ENCODE data around the gene ARID3A.

- TF ChIP-seq CTCF (IDR thresholded peaks at IDR 0.05) (no peak), POLR2A (IDR thresholded peaks at IDR 0.05) (no peak)
These were observed 3.5 kb downstream of the ARID3A start for GRCh38 chr19:929203-929890.

All from Peyer's patch (tissue), 4 donors.